GM18505 (cell line): Measurements from ENCODE around the gene CHCHD6.

Experiments used
- ATAC-seq: cut with Tn5 transposase; IDR thresholded peaks from one replicate; pipeline ENCODE4 v1.9.1; 2021; ENCODE audit not compliant: unreplicated experiment
- POLR2A ChIP-seq: IDR thresholded peaks from 4 replicates; pipeline ENCODE4 v1.6.1; 2011; ENCODE audit warnings: borderline replicate concordance; ENCODE audit not compliant: insufficient read depth, insufficient read length; ENCODE audit errors: extremely low read depth

CHCHD6 gene

GRCh38 chr3:126995926-126996512 lies 292.0 kb downstream of the CHCHD6 start:
- no peak for TF ChIP-seq POLR2A
- no peak for ATAC-seq

DNA sequence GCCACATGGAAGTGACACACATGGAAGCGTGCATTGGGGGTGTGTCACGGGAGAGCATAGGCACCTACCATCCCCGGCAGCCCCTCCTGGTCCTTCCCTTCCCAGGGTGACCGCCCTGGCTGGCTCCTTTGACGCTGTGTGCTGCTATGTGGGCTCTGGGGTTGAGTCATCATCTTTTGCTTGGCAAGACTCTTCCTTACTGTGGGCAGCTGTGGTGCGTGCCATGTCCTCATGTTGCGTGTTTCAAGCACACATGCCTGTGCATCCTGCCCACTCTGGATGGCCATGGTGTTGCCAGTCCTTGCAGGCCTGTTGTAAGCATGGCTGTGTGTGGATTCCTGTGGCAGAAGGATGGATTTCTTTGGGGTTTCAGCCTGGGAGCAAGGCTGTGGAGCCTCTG lies 292.9 kb downstream of the CHCHD6 start:
- no peak for TF ChIP-seq POLR2A
- ATAC-seq: no peak

GRCh38 chr3:126997455-126998038 lies 293.5 kb downstream of the CHCHD6 start:
- no peak for TF ChIP-seq POLR2A
- ATAC-seq: no peak

DNA sequence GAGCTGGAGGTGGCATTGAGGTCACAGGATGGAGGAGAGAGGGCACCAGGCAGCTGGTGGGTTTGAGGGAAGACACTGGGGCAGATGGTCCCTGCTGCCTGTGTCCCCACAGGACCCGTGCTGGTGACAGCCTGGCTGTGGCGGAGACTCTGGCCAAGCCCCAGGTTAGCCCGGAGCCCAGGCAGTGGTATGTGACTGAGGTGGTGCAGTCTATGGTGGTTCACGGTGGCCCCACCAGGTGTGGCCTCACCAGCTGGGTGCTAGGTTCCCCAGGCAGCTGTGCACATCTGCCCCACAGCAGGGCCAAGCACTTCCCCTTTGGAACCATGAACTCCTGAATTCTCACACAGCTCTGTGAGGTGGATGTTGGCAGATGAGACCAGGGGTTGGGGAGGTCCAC lies 294.3 kb downstream of the CHCHD6 start:
- no peak for ATAC-seq
- no peak for TF ChIP-seq POLR2A

DNA sequence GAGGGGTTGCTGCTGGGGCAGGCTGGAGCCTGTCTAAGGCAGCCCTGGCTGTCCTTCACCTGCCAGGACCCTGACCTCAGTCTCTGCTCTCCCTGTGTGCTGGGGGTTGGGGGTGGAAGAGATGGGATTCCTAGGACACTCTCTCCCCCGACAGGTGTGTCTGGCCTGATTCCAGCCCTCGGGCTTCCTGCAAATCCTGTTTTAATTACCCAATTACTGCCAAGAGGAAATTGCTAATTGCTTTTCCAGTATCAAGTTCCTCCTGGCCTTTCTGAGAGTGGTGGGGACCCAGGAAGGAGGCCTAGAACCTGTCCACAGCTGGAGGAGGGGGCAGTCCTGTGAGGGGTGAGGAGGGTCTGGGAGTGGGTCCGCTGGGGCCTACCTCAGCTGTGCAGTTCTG lies 294.7 kb downstream of the CHCHD6 start:
- ATAC-seq: no peak
- no peak for TF ChIP-seq POLR2A

- TF ChIP-seq POLR2A: no peak
- ATAC-seq: no peak
Observed at GRCh38 chr3:126999383-126999782, 295.3 kb downstream of the CHCHD6 start.

- no peak for ATAC-seq
- TF ChIP-seq POLR2A: no peak
Observed at GRCh38 chr3:127000119-127000518, 296.1 kb downstream of the CHCHD6 start.

DNA sequence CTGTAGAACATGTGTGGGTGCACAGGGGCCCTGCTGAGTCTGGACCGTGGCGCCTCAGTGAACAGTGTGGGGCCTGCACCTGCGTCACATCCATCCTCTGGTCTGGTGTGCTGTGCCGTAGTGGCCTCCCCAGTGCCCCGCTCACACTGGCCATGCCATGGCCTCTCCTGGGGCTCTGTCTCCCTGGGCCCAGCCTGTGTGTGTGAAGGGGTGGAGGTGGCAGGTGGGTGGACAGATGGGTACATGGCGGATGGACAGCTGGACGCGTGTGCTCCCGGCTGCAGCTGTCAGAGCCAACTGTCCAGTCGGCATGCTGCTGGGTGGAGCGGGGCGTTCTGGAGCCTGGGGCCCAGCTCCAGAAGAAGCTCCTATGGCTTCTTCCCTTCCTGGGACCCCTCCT lies 296.7 kb downstream of the CHCHD6 start:
- TF ChIP-seq POLR2A: no peak

GRCh38 chr3:127001486-127002194 lies 297.6 kb downstream of the CHCHD6 start:
- TF ChIP-seq POLR2A: no peak
- no peak for ATAC-seq

More for the DNA sequence above, 296.7 kb downstream of the CHCHD6 start:
- no peak for ATAC-seq

DNA sequence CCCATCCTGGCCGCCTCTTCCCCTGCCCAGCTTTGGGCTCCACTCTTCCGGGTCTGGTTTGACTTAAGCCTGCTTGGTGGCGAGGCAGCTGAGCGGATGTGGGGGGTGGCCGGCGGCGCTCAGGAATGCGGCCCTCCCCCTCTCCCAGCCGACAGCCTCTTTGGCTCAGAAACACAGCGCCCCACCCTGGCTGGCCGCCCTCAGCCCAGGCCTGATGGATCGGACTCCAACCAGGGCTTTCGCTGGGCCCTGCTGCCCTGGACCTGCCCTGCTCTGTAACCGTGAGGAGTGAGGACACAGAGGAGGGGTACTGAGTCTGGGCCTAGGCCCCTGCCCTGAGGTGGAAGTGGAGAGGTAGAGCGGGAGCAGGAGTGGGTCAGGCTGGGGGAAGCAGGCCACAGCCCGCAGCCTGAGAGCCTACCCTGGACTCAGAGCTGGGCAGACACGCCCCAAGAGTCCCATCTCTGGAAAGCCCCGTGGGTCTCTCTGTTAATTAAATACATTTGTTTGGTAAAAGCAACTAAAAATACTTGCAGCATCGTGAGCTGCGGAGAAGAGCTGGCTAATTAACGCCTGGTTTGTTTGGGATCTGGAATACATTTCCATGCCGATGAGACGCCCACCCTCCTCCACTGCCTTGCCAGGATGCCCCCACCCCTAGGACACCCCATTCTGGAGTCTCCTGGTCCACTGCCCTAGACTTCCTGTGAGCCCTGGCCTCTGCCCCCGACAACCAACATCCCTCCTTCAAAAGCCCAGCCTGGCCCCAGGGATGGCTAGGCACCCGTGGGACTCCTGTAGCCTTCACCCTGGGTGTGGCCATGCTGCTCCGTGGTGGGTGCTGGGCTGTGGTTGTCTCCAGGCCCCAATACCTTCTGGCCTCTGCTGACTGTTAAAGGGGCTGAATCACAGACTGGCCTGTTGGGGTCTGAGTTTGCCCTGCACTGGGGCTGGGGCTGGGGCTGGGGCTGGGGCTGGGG lies 298.4 kb downstream of the CHCHD6 start:
- ATAC-seq: no peak
- TF ChIP-seq POLR2A: no peak

- ATAC-seq: no peak
- TF ChIP-seq POLR2A: no peak
Observed at GRCh38 chr3:127003175-127003555, 299.1 kb downstream of the CHCHD6 start.

- no peak for ATAC-seq
- TF ChIP-seq POLR2A: no peak
Observed at GRCh38 chr3:127003601-127004280, 299.7 kb downstream of the CHCHD6 start.

GRCh38 chr3:127004641-127005397 lies 300.8 kb downstream of the CHCHD6 start:
- ATAC-seq: no peak
- TF ChIP-seq POLR2A: no peak
